IPS DF 6.9 (cell line): ENCODE results near the gene TRIM37.
"Not testable (repeated sequence)": the region's sequence is repeated elsewhere in the genome, so short reads cannot be mapped to it uniquely, and the experiment has no call there.

ENCODE experiments used
- DNase-seq: peaks from one replicate; pipeline ENCODE4 v3.0.0-alpha.2; 2013; ENCODE audit warnings: low read depth, low spot score
- H3K27ac ChIP-seq: one replicate; pipeline ENCODE4 v1.5.1; 2013; ENCODE audit warnings: low read length, control low read depth
- H3K27me3 ChIP-seq: 2 replicates; pipeline ENCODE4 v1.6.1; 2013; ENCODE audit warnings: mild to moderate bottlenecking, low read length; ENCODE audit not compliant: control insufficient read depth, insufficient read depth
- H3K36me3 ChIP-seq: 2 replicates; pipeline ENCODE4 v1.6.1; 2013; ENCODE audit warnings: low read length; ENCODE audit not compliant: control insufficient read depth, insufficient read depth
- H3K4me1 ChIP-seq: 2 replicates; pipeline ENCODE4 v1.6.1; 2013; ENCODE audit warnings: low read length; ENCODE audit not compliant: control insufficient read depth, insufficient read depth
- H3K4me3 ChIP-seq: 2 replicates; pipeline ENCODE4 v1.5.1; 2013; ENCODE audit warnings: mild to moderate bottlenecking, low read length
- H3K9me3 ChIP-seq: 2 replicates; pipeline ENCODE4 v1.6.1; 2013; ENCODE audit warnings: low read length, inconsistent platforms; ENCODE audit not compliant: control insufficient read depth, insufficient read depth
- WGBS: extraction: QIAGEN DNeasy Blood & Tissue Kit; methylation state at CpG from one replicate; pipeline ENCODE4 v1.1.7; 2013; ENCODE audit warnings: mixed read lengths, missing lambda C conversion rate; ENCODE audit not compliant: insufficient read length, insufficient coverage; 5-methylcytosine and 5-hydroxymethylcytosine counted together

The TRIM37 gene

DNA sequence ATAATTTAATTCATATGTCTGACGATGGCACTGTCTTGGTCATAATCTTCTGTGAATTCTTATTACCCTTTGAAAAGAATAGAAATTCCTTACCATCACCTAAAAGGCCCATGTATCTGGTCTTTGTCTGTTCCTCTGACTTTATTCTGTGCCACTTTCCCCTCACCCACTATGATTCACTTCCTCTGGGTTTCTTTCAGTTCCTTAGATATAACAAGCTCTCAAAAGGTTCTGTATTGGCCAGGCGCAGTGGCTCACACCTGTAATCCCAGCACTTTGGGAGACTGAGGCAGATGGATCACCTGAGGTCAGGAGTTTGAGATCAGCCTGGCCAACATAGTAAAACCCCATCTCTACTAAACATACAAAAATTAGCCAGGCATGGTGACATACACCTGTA is 152.3 kb downstream of the TRIM37 start:
- not testable (repeated sequence) for H3K9me3 ChIP-seq, H3K27me3 ChIP-seq, H3K36me3 ChIP-seq, DNase-seq, H3K27ac ChIP-seq, H3K4me1 ChIP-seq, H3K4me3 ChIP-seq
- no CpG with 5 or more reads among the region's 2 CpGs for WGBS

DNA sequence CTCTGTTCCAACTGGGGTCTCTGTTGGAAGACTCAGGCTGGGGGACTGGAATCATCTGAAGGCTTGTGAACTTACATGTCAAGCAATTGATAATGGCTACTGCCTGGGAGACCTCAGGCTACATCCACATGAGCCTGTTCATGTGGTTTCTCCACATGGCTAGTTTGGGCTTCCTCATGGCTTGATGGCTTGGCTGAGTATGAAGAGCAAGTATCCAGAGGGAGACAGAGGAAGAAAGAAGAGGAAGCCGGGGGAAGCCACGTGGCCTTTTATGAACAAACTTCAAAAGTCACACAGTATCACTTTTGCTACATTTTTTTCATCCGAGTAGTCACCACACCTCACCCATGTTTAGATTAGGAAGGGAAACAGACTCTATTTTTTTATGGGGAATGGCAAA is 158.9 kb downstream of the TRIM37 start:
- Histone ChIP-seq H3K36me3 (no peaks in the 10 kb centered on the region), H3K4me1 (no peaks in the 10 kb centered on the region), H3K27ac (no peak overlapping the region), H3K4me3 (no peak overlapping the region), H3K9me3 (no peaks in the 10 kb centered on the region), H3K27me3 (no peaks in the 10 kb centered on the region; the same call in 1 of the 2 replicates)
- DNase-seq, result no peak
- no CpG with 5 or more reads among the region's 3 CpGs for WGBS

DNA sequence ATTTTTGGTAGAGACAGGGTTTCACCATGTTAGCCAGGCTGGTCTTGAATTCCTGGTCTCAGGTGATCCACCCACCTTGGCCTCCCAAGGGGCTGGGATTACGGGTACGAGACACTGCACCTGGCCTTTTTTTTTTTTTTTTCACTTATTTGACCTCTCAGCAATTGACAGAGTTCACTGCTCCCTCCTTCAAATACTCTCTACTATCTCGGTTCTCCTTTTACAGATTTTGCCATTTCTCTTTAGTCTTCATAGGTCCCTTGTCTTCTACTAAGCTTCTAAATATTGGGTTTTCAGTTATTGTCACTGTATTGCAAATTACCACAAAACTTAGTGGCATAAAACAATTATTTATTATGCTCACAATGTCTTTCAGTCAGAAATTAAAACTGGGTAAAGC is 159.3 kb downstream of the TRIM37 start:
- no peak for DNase-seq
- Histone ChIP-seq H3K4me1 (no peaks in the 10 kb centered on the region), H3K36me3 (no peaks in the 10 kb centered on the region), H3K9me3 (no peaks in the 10 kb centered on the region), H3K4me3 (no peak overlapping the region), H3K27ac (no peak overlapping the region), H3K27me3 (no peaks in the 10 kb centered on the region; the same call in 1 of the 2 replicates)
- no CpG with 5 or more reads among the region's 3 CpGs for WGBS

DNA sequence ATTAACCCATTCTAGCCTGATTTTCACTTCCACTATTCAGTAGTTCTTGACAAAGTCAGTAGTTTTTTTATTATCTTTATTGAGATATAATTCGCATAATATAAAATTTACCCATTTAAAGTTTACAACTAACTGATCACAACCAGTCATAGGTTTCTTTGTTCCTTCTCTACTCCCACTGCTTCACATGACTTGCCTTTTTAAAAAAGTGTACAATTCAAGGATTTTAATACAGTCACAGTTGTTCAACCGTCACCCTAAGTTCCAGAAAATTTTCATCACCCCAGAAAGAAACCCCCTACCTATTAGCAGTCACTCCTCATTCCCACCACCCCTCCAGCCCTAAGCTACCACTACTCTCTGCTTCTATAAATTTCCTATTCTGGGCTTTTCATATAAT is 162.5 kb downstream of the TRIM37 start:
- Histone ChIP-seq H3K9me3 (no peaks in the 10 kb centered on the region), H3K36me3 (no peaks in the 10 kb centered on the region), H3K4me1 (no peaks in the 10 kb centered on the region), H3K4me3 (no peak overlapping the region), H3K27me3 (no peaks in the 10 kb centered on the region; the same call in 1 of the 2 replicates), H3K27ac (no peak overlapping the region)
- DNase-seq, result no peak
- no CpG with 5 or more reads among the region's 2 CpGs for WGBS

DNA sequence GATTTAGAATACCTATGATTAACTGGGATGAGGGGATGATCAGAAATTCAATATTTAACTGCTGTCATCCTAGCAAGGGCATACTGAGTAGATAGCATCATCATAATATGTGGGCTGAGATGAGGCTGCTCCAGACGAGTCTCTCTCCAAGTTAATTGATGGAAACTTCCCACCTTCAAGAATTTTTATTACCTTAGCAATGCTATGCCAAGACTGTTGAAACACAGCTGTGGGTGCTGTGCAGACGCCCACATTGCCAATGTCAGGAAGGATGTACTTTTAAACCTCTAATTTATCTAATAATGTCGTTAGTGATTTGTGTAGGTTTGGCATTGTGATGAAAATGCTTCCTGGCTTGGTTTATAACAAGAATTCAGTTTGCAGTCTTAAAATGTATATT is 170.4 kb downstream of the TRIM37 start:
- H3K4me1 ChIP-seq, result no peaks in the 10 kb centered on the region
- H3K27ac ChIP-seq, result no peak overlapping the region
- DNase-seq, result no peak
- H3K36me3 ChIP-seq, result no peaks in the 10 kb centered on the region
- no peaks in the 10 kb centered on the region for H3K9me3 ChIP-seq
- H3K4me3 ChIP-seq, result no peak overlapping the region
- no peaks in the 10 kb centered on the region for H3K27me3 ChIP-seq
- WGBS, result no CpG with 5 or more reads among the region's 3 CpGs

DNA sequence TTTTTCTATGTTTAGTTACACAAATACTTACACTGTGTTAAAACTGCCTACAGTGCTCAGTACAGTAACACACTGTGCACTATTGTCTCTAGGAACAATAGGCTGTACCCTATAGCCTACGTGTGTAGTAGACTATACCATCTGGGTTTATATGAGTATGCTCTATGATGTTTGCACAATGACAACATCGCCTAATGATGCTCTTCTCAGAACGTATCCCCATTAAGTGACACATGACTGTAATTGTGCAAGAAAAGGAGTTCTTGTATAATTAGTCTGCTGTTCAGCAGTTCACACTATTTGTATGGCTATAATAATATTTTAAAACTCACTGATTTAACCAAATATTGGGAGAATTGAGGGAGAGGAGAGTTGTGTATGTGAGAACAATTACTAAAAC is 173.7 kb downstream of the TRIM37 start:
- H3K4me1 ChIP-seq, result no peaks in the 10 kb centered on the region
- no peak overlapping the region for H3K4me3 ChIP-seq
- DNase-seq, result no peak
- H3K36me3 ChIP-seq, result no peaks in the 10 kb centered on the region
- H3K27me3 ChIP-seq, result no peaks in the 10 kb centered on the region
- WGBS, result no CpG with 5 or more reads among the region's 3 CpGs
- no peaks in the 10 kb centered on the region for H3K9me3 ChIP-seq
- H3K27ac ChIP-seq, result no peak overlapping the region
